HCT116 (cell line): ENCODE measurements around the gene SPSB1. TPM values are rescaled to one million over a fixed set of nuclear protein-coding genes. Genes with fewer than 3 reads are reported as not detected.

Source experiments
- ATAC-seq: fragments of 200-7000 bp; cut with Tn5 transposase; 2 replicates; pipeline ENCODE4 v1.9.1; 2020; ENCODE audit warnings: mild to moderate bottlenecking, moderate library complexity
- BruUV-seq: library from RNA; stranded (reverse); fragments of 400-500 nt; replicated peaks from 2 replicates; lab custom pipeline; 2021; lab: Mats Ljungman, UMichigan
- CTCF ChIA-PET: fragments of 300-600 bp; sonication (Branson Sonifier 250); formaldehyde crosslinking; loops from one replicate; lab custom pipeline; 2021; ENCODE audit warnings: antibody characterized with exemption; lab: Charles Lee
- POLR2A ChIA-PET: fragments of 300-600, 350-600 bp; sonication (Branson Sonifier 250); formaldehyde crosslinking; loops from one replicate; lab custom pipeline; 2021; ENCODE audit warnings: antibody characterized with exemption; lab: Charles Lee
- RAD21 ChIA-PET, 2 experiments: fragments of 300-600 bp; sonication (Branson Sonifier 250); formaldehyde crosslinking; loops; one replicate each; lab custom pipeline; 2023; ENCODE audit warnings: low total read pairs in 2 of 2; ENCODE audit not compliant: uncharacterized antibody in 2 of 2, unreplicated experiment in 2 of 2, low non-redundant PET in 1 of 2; lab: Charles Lee
- DNase-seq: peaks from one replicate; pipeline ENCODE4 v3.0.0-alpha.2; 2010; ENCODE audit warnings: low read depth, low spot score
- H2AFZ ChIP-seq: fragments of 200-600 bp; shearing (Covaris generic), sonication (generic); 2 replicates; pipeline ENCODE4 v1.6.1; 2017; ENCODE audit warnings: low read depth, mixed run types, mixed read lengths, antibody characterized with exemption, low read length; ENCODE audit not compliant: poor library complexity, severe bottlenecking
- H3K27ac ChIP-seq: 2 replicates; pipeline ENCODE4 v1.5.1; 2012; ENCODE audit warnings: low read depth, low read length
- H3K27me3 ChIP-seq: fragments of 200-600 bp; sonication (generic); 2 replicates; pipeline ENCODE4 v1.6.1; 2016; ENCODE audit warnings: mixed run types, low read length, mixed read lengths; ENCODE audit not compliant: insufficient read depth
- H3K36me3 ChIP-seq, 2 experiments: fragments of 200-500 bp in 1 of 2; fragments of 200-600 bp in 1 of 2; sonication (Bioruptor generic) in 1 of 2; sonication (generic) in 1 of 2; 2 replicates each; pipeline versions ENCODE4 v1.5.1 to v1.6.1; 2014 to 2016; ENCODE audit warnings: low read length in 2 of 2, inconsistent platforms in 1 of 2, mixed read lengths in 1 of 2, mixed run types in 1 of 2; ENCODE audit not compliant: insufficient read depth in 2 of 2, control insufficient read depth in 1 of 2
- H3K4me1 ChIP-seq, 2 experiments: fragments of 200-600 bp in 1 of 2; sonication (generic) in 1 of 2; 2 replicates each; pipeline versions ENCODE4 v1.5.1 to v1.6.1; 2012 to 2017; ENCODE audit warnings: low read length in 2 of 2, inconsistent platforms in 1 of 2, mild to moderate bottlenecking in 1 of 2, mixed read lengths in 1 of 2, mixed run types in 1 of 2, moderate library complexity in 1 of 2; ENCODE audit not compliant: insufficient read depth in 2 of 2, control insufficient read depth in 1 of 2
- H3K4me2 ChIP-seq: fragments of 200-600 bp; sonication (generic); 2 replicates; pipeline ENCODE4 v1.6.1; 2017; ENCODE audit warnings: mixed run types, low read length, mixed read lengths
- H3K4me3 ChIP-seq, 2 experiments: fragments of 200-600 bp in 1 of 2; sonication (generic) in 1 of 2; replicated peaks in 1 of 2; 2 replicates each; pipeline ENCODE4 v1.5.1; 2011 to 2016; ENCODE audit warnings: low read length in 2 of 2, control low read depth in 1 of 2, low read depth in 1 of 2, mild to moderate bottlenecking in 1 of 2, mixed read lengths in 1 of 2, mixed run types in 1 of 2
- H3K79me2 ChIP-seq: fragments of 200-600 bp; sonication (generic); 2 replicates; pipeline ENCODE4 v1.6.1; 2017; ENCODE audit warnings: mild to moderate bottlenecking, mixed run types, low read length, moderate library complexity, mixed read lengths; ENCODE audit not compliant: insufficient read depth
- H3K9ac ChIP-seq: fragments of 200-600 bp; sonication (generic); 2 replicates; pipeline ENCODE4 v1.6.1; 2016; ENCODE audit warnings: low read length, mixed read lengths
- H3K9me2 ChIP-seq: fragments of 200-600 bp; sonication (generic), shearing (Covaris generic); 2 replicates; pipeline ENCODE4 v1.6.1; 2017; ENCODE audit warnings: mixed run types, mild to moderate bottlenecking, moderate library complexity; ENCODE audit not compliant: insufficient read depth
- H3K9me3 ChIP-seq, 2 experiments: fragments of 200-500 bp in 1 of 2; fragments of 200-600 bp in 1 of 2; sonication (Bioruptor generic) in 1 of 2; sonication (generic) in 1 of 2; 2 replicates each; pipeline ENCODE4 v1.6.1; 2014 to 2017; ENCODE audit warnings: low read length in 2 of 2, mixed read lengths in 2 of 2, inconsistent platforms in 1 of 2, low read depth in 1 of 2, mild to moderate bottlenecking in 1 of 2, mixed run types in 1 of 2, moderate library complexity in 1 of 2; ENCODE audit not compliant: control insufficient read depth in 1 of 2, insufficient read depth in 1 of 2
- H4K20me1 ChIP-seq: fragments of 200-600 bp; sonication (generic), shearing (Covaris generic); 2 replicates; pipeline ENCODE4 v1.6.1; 2017; ENCODE audit warnings: mixed run types, mild to moderate bottlenecking, moderate library complexity; ENCODE audit not compliant: insufficient read depth
- ATF3 ChIP-seq: IDR thresholded peaks from 2 replicates; pipeline ENCODE4 v1.6.1; 2012
- CEBPB ChIP-seq: IDR thresholded peaks from 2 replicates; pipeline ENCODE4 v1.6.1; 2012; ENCODE audit warnings: low read depth
- ELF1 ChIP-seq: IDR thresholded peaks from 2 replicates; pipeline ENCODE4 v1.6.1; 2012; ENCODE audit warnings: low read depth, borderline replicate concordance
- JUND ChIP-seq: IDR thresholded peaks from 2 replicates; pipeline ENCODE4 v1.6.1; 2012
- POLR2A ChIP-seq: IDR thresholded peaks from 2 replicates; pipeline ENCODE4 v1.7.0; 2011; ENCODE audit warnings: borderline replicate concordance; ENCODE audit not compliant: insufficient read depth, insufficient read length; ENCODE audit errors: extremely low read depth
- REST ChIP-seq: IDR thresholded peaks from 2 replicates; pipeline ENCODE4 v1.6.1; 2012; ENCODE audit warnings: low read depth
- TCF7L2 ChIP-seq: IDR thresholded peaks from 2 replicates; pipeline ENCODE4 v1.7.0; 2011; ENCODE audit warnings: borderline replicate concordance, inconsistent platforms; ENCODE audit not compliant: insufficient read depth, insufficient read length; ENCODE audit errors: extremely low read depth
- YY1 ChIP-seq: IDR thresholded peaks from 2 replicates; pipeline ENCODE4 v1.6.1; 2011; ENCODE audit warnings: low read length, low read depth, moderate library complexity, mild to moderate bottlenecking; ENCODE audit not compliant: insufficient replicate concordance; ENCODE audit errors: extremely low read depth
- ZBTB33 ChIP-seq: IDR thresholded peaks from 2 replicates; pipeline ENCODE4 v1.6.1; 2011; ENCODE audit warnings: mild to moderate bottlenecking, low read length, moderate library complexity; ENCODE audit not compliant: insufficient replicate concordance; ENCODE audit errors: extremely low read depth
- intact Hi-C: fragments of 100-400 bp; cut with micrococcal nuclease; formaldehyde crosslinking; loops from 2 replicates; pipeline ENCODE4 v1.10.0; 2022
- total RNA-seq: library from RNA; stranded (reverse); gene quantifications from one replicate; pipeline ENCODE4 v1.2.1, GENCODE V29; 2021; ENCODE audit not compliant: unreplicated experiment

The SPSB1 gene
- total RNA-seq, 1 experiment from 2014 or later, result 10.8 TPM

GRCh38 chr1:9371951-9372350 is 79.3 kb downstream of the SPSB1 start:
- Histone ChIP-seq H3K4me2 (no peak overlapping the region), H2AFZ (no peak overlapping the region), H3K27me3 (no peaks in the 10 kb centered on the region), H3K79me2 (no peaks in the 10 kb centered on the region), H3K9me2 (no peaks in the 10 kb centered on the region), H3K9ac (no peak overlapping the region), H3K27ac (no peak overlapping the region), H3K36me3 (no peaks in the 10 kb centered on the region; a peak in 1 of 4 replicates), H4K20me1 (no peaks in the 10 kb centered on the region), H3K4me1 (no peaks in the 10 kb centered on the region), H3K4me3 (no peak overlapping the region), H3K9me3 (no peaks in the 10 kb centered on the region)
- intact Hi-C loops, result no loop called here
- ATAC-seq (no peak), DNase-seq (no peak)
- ChIA-PET CTCF (no interaction called here), RAD21 (no interaction called here), POLR2A (no interaction called here)
- no peak for TF ChIP-seq REST
- TF ChIP-seq ZBTB33, result no peak
- no peak for TF ChIP-seq ELF1
- no peak for TF ChIP-seq YY1
- no peak for TF ChIP-seq ATF3
- TF ChIP-seq CEBPB, result no peak
- no peak for TF ChIP-seq TCF7L2
- no peak for TF ChIP-seq JUND
- TF ChIP-seq POLR2A, result no peak
- BruUV-seq, result no TSS peak
